ENCODE results near the gene NDUFS7. TPM values are rescaled to one million over a fixed set of nuclear protein-coding genes. Genes with fewer than 3 reads are reported as not detected.
A peak's percentile ranks its signal among the peaks of the same experiment; 100 is the strongest.

Gene NDUFS7
- total and polyA plus RNA-seq, 10 of the 15 experiments (the other 5 are each of a cell fraction or from before 2014, with no cell fraction given): 5.1 to 282 (median 92.9) TPM

GRCh38 chr19:1411255-1412191 is 27.8 kb downstream of the NDUFS7 start (continued):
- TF ChIP-seq USF2 (IDR thresholded peaks at IDR 0.05; ENCODE audit: borderline replicate concordance, low read depth, low read length) (no peak), POLR2AphosphoS5 (IDR thresholded peaks at IDR 0.05; ENCODE audit: low read length) (no peak), FOXM1 (IDR thresholded peaks at IDR 0.05; ENCODE audit: low read depth, low read length) (no peak), NRF1 (conservative IDR thresholded peaks at IDR 0.05; ENCODE audit: low read depth, low read length) (no peak), TBL1XR1 (IDR thresholded peaks at IDR 0.05; ENCODE audit: low read depth, low read length) (no peak), NFYB (IDR thresholded peaks at IDR 0.05; ENCODE audit: insufficient read depth, low read depth, low read length) (no peak), POLR2A (IDR thresholded peaks at IDR 0.05; ENCODE audit: low read depth, low read length) (no peak)

- Histone ChIP-seq H3K36me3 (ENCODE audit: control insufficient read depth in 2 of 2, insufficient read depth in 2 of 2, low read length in 1 of 2) (peaks cover 8 to 30% of the 10 kb centered on the region in 2 experiments), H4K20me1 (ENCODE audit: control insufficient read depth, insufficient read depth) (peaks cover 35% of the 10 kb centered on the region), H3K9me3 (replicated peaks; ENCODE audit: control insufficient read depth, insufficient read depth, low read length) (no peaks in the 10 kb centered on the region), H3K79me2 (ENCODE audit: control insufficient read depth, insufficient read depth, low read length) (peaks cover 97% of the 10 kb centered on the region), H3K4me3 (no peak overlapping the region), H3K4me2 (ENCODE audit: control insufficient read depth, insufficient read depth) (peak overlapping the region; percentile 28; the same call in 1 of the 2 replicates), H3K9ac (ENCODE audit: control insufficient read depth, insufficient read depth, low read length) (no peak overlapping the region), H2AFZ (ENCODE audit: control insufficient read depth, low read depth, low read length) (no peak overlapping the region), H3K4me1 (ENCODE audit: control insufficient read depth, insufficient read depth, low read length) (peaks cover 44% of the 10 kb centered on the region), H3K27ac (ENCODE audit: control insufficient read depth, insufficient read depth) (no peak overlapping the region), H3K27me3 (replicated peaks in 1 of 2; ENCODE audit: control insufficient read depth in 2 of 2, insufficient read depth in 2 of 2, low read length in 1 of 2) (no peaks in the 10 kb centered on the region)
- ChIA-PET SMC1A (ENCODE audit: uncharacterized antibody, unreplicated experiment) (interaction anchor here (1.2 kb wide), 1 partner anchor 25 kb away, joined by 4 read pairs; no protein-coding TSS in a partner anchor), RAD21 (ENCODE audit: unreplicated experiment) (no interaction called here), CTCF (interaction anchor here (1.3 kb wide), 1 partner anchor 168 kb away, joined by 4 read pairs; no protein-coding TSS in a partner anchor), POLR2A (no interaction called here)
- BruUV-seq (replicated peaks): no TSS peak
- no peak for FAIRE-seq
- in situ Hi-C loops (cut with MboI): no loop called here
- DNase-seq (ENCODE audit: low read depth, low spot score): no peak
- 84% methylated on average over 21 of the region's 21 CpGs for WGBS (ENCODE audit: insufficient coverage, insufficient replicate concordance, low lambda C conversion rate, missing lambda C conversion rate)
- no peak for ATAC-seq
- intact Hi-C loops (cut with micrococcal nuclease; ENCODE audit: unreplicated experiment): no loop called here
- TF ChIP-seq EED (IDR thresholded peaks at IDR 0.05; ENCODE audit: low read depth) (no peak), STAT1 (conservative IDR thresholded peaks at IDR 0.05) (no peak), ZBED1 (IDR thresholded peaks at IDR 0.05; ENCODE audit: borderline replicate concordance) (no peak), USF1 (IDR thresholded peaks at IDR 0.05; ENCODE audit: borderline replicate concordance, extremely low read length, insufficient read depth, low read depth, low read length) (no peak), NFIC (IDR thresholded peaks at IDR 0.05; ENCODE audit: low read depth, low read length) (no peak), ATF7 (IDR thresholded peaks at IDR 0.05; ENCODE audit: low read depth) (no peak), TCF7 (IDR thresholded peaks at IDR 0.05; ENCODE audit: borderline replicate concordance) (no peak), ZNF687 (IDR thresholded peaks at IDR 0.05) (no peak), CBFB (IDR thresholded peaks at IDR 0.05; ENCODE audit: low read depth) (no peak), PAX5 (IDR thresholded peaks at IDR 0.05; ENCODE audit: borderline replicate concordance, low read depth, low read length) (no peak)
Measured at GRCh38 chr19:1412323-1412923, 28.7 kb downstream of the NDUFS7 start.

Measured in GM12878 (cell line).